SIG-M5 treated with dmso at 0.1 percent for 504 hours (cell line): ENCODE data around the gene AMN.
A peak's percentile ranks its signal among the peaks of the same experiment; 100 is the strongest.

Source experiments
- DNase-seq: peaks from one replicate; lab custom pipeline; 2025; ENCODE audit not compliant: unreplicated experiment; lab: John Stamatoyannopoulos, UW

The AMN gene

GRCh38 chr14:102943454-102943853 is 21.0 kb downstream of the AMN start:
- DNase-seq: no peak

- no peak for DNase-seq
These were observed 21.5 kb downstream of the AMN start for GRCh38 chr14:102943979-102944378.

DNA sequence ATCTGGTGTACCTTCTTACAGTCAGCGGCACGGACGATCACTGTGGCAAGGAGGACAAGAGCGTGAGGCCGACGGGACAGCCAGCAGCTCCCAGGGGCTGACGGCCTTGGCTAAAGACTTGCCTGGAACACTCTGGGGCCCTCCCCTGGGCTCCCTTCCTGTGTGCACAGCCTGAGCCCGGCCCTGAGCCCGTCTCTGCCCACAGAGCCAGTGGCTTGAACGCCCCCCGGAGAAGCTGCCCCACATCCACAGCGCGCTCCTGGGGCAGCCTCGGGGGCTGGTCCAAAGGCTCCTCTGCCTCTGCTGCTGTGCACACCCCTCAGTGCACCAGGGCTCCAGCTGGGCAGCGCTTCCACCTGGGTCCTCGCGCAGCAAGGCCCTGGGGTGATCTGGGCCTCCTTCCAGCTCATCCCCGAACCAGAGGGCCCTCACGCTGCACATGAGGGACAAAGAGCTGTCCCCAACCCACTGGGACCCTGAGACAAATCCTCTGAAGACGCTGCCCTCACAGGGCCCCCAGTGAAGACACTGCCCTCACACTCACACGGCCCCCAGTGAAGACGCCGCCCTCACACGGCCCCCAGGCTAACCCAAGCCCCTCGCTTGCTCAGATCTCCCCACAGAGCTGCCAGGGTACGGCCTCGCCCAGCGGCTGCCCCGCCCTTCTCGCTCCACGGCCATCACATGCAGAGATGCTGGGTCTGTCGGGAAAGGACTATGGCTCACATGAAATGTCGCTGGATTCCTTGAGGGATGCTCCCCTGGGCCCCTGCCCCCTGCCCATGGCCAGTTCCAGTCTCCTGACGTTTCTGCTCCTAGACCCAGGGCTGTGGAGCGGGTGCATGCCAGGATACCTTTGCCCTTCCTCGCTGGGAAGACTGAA is 22.2 kb downstream of the AMN start:
- no peak for DNase-seq

DNA sequence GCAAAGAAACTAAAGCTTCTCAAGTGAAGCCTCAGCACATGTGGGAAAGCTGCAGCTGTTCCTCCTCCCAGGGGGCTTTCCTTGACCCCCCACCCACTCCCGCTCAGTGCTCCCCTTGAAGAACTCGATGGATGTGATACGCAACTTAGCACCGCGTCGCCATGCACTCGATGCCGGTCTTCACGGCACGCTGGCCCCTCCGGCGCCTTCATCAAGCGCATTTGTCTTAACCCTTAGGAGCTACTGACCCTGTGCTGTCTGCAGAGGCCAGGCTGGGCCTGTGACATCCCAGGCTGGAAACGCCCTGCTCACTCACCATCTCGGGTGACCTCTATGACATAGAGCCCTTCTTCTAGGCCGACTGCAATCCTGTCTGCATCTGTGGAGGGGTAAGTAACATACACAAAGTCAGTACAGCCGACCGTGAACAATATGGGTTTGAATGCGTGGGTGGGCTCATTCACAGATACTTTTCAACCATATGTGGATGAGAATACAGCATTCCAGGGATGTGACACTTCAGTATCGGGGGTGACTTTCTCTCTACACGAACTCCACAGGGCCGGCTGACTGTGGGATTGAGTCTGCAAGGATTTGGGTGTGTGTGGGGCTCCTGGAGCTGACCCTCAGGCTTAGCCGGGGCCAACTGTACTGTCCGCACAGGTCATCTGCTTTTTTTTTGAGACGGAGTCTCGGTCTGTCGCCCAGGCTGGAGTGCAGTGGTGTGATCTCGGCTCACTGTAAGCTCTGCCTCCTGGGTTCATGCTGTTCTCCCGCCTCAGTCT is 23.1 kb downstream of the AMN start:
- DNase-seq: no peak

- DNase-seq: no peak
These were observed 25.0 kb downstream of the AMN start for GRCh38 chr14:102947321-102948103.

GRCh38 chr14:102948698-102949061 is 26.2 kb downstream of the AMN start:
- DNase-seq: no peak

- DNase-seq: peak; percentile 19
These were observed 26.8 kb downstream of the AMN start for GRCh38 chr14:102949062-102949800.

GRCh38 chr14:102949801-102950451 is 27.5 kb downstream of the AMN start:
- no peak for DNase-seq

DNA sequence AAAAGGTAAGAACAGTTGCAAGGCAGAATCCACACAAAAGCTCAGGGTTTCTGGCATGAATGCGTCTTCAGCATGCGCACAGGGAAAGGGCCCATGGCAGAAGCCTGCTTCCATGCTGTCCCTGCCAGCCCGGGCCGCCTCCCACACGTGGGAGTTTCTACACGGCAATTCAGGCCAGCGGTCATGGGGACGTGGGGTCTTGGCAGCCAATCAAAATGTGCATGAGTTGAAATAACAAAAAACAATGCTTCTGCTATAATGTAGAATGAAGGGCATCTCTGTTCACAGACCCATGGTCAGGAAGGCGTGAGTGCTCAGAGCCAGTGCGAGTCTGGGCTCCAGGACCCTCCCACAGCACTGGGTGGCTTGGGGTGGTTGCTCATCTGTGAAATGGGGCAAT is 28.6 kb downstream of the AMN start:
- no peak for DNase-seq

DNA sequence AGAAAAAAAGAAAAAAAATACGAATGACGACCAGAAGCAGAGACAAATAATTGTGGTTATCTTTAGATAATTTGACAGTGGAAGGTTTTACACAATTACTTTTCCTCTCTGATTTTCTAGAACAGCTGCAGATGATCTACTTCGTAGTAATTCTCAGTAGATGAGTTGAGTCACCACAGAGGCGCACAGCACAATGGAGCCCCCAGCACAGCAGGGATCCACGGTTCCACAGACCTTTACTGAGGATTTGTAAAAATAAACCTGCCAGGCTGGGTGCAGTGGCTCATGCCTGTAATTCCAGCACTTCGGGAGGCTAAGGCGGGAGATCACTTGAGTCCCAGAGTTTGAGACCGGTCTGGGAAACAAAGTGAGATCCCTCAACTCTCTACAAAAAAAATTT is 29.3 kb downstream of the AMN start:
- DNase-seq: no peak

GRCh38 chr14:102952276-102952675 is 29.8 kb downstream of the AMN start:
- DNase-seq: no peak

DNA sequence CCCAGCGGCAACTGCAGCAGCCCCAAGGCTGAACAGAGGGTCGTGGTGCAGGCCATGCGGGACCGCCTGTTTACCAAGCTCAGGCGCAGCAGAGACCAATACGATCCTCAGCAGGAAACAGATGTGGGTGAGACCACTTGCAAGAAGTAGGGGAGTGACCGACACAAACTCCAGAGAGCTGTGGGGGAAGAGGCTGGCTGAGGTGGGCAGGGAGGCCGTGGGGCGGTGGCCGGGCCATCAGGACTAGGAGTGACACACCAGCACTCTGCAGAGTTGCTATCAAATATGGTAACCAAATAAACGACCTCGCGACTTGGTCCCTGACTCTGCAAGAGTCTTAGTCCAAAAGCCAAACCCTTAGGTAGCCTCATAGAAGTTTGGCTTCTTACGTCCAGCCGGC is 30.6 kb downstream of the AMN start:
- DNase-seq: no peak

GRCh38 chr14:102954081-102954789 is 31.8 kb downstream of the AMN start:
- DNase-seq: no peak

- DNase-seq: no peak
These were observed 33.4 kb downstream of the AMN start for GRCh38 chr14:102955636-102956408.

GRCh38 chr14:102957222-102957621 is 34.8 kb downstream of the AMN start:
- no peak for DNase-seq

DNA sequence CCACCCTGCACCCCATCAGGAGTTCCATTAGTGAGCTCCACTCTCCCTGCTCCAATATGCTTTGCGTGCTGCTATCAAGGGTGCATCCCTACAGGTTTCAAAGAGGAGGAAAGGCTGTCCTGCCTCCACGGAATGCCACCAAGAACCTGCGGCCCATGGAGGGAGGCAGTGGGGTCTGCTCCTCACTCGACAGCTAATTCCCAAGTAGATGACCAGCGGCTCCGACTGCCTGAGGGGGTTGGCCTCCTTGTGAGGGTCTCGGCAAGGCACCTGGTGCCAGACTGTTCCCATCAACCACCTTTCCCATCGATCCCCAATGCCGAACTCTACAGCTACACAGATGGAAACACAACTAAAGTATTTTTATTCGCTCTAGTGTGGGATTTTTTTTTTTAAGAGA is 36.0 kb downstream of the AMN start:
- no peak for DNase-seq

DNA sequence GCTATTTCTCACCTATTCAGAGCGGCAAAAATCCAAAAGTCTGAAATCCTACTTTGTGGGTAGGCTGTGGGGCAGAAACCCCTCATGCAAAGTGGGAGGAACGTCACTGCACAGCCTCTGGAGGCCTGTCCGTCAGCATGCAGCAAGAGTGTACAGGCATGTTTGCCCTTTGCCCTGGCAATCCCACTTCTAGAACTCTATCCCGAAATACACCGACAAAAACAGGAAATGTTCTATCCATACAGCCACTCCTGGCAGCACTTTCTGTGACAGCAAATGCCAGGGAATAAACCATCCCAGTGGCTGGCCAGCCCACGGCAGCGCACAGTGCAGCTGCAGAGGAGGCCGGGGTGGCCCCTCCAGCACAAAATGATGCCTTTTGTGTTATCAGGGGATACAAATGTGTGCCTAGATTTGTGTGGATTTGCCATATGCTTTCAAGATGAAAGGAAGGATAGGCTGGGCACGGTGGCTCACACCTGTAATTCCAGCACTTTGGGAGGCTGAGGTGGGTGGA is 39.7 kb downstream of the AMN start:
- DNase-seq: no peak

DNA sequence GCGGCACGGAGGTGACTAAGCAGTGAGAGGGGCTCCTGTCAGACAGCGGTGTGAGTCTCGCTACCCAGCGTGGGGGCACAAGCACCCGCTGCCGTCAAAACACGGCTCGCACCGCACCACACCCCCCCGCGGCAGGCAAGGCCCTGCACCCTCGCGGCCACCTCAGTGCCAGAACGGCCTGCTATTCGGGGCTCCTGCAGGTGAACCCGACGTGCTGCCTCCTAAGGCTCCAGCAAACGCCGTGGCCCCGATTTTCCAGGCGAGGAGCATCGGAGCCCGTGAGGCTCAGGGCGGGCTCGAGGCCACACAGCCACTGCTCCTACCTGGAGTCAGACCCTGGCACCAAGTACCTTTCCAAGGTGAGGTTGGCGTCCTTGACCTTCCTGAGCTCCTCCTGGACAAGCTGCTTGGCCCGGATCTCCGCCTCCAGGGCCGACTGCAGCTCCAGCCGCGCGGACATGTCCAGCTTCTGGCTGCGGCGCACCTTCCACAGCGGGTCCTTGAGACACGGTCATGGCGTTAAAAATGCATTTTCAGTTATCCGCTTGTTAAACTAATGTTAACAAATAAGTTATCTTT is 41.8 kb downstream of the AMN start:
- DNase-seq: no peak
